GM21786 (cell line): Measurements from ENCODE around the gene AKT2.

Experiments used
- ATAC-seq: cut with Tn5 transposase; IDR thresholded peaks from one replicate; pipeline ENCODE4 v1.9.1; 2021; ENCODE audit not compliant: unreplicated experiment

Gene AKT2

DNA sequence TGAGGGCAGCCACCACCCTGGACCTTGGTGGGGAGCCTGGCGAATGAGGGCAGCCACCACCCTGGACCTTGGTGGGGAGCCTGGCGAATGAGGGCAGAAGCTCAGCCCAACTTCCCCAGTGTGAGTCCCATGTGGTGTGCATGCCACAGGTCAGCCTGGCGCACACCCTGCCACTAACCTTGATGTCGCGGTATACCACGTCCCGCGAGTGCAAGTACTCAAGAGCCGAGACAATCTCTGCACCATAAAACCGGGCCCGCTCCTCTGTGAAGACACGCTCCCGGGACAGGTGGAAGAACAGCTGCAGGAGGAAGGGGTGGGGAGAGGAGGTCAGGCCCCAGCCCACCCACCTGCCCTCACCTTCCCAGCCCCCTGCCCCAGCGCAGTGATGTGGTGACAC is 47.4 kb downstream of the AKT2 start:
- ATAC-seq: no peak

DNA sequence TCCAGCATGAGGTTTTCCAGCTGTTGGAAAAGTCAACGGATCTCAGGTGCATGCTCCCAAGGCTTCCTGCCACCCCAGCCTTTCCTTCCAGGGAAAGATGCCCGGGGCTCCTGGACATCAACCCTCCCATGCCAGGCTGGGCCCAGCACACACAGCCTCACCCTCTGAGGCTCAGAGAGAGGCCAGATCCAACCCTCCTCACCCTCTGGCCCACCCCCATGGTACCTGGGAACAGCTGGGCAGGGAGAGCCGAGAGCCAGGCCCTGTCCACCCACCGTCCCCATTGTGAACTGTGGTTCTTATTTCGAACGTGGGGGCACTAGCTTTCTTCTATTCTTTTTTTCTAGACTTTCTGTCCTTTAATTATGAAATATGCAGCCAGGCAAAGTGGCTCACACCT is 48.8 kb downstream of the AKT2 start:
- ATAC-seq: no peak

DNA sequence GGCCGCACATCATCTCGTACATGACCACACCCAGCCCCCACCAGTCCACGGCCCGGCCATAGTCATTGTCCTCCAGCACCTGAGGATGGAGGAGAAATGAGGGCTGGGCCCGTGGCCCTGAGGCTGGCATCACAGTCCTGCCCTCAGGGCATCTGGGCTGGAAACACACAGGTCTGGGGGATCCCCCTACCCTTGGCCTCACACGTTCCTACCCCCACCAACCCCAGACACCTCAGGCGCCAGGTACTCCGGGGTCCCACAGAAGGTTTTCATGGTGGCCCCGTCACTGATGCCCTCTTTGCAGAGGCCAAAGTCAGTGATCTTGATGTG is 49.2 kb downstream of the AKT2 start:
- ATAC-seq: no peak

GRCh38 chr19:40235238-40236025 is 49.7 kb downstream of the AKT2 start:
- ATAC-seq: no peak

DNA sequence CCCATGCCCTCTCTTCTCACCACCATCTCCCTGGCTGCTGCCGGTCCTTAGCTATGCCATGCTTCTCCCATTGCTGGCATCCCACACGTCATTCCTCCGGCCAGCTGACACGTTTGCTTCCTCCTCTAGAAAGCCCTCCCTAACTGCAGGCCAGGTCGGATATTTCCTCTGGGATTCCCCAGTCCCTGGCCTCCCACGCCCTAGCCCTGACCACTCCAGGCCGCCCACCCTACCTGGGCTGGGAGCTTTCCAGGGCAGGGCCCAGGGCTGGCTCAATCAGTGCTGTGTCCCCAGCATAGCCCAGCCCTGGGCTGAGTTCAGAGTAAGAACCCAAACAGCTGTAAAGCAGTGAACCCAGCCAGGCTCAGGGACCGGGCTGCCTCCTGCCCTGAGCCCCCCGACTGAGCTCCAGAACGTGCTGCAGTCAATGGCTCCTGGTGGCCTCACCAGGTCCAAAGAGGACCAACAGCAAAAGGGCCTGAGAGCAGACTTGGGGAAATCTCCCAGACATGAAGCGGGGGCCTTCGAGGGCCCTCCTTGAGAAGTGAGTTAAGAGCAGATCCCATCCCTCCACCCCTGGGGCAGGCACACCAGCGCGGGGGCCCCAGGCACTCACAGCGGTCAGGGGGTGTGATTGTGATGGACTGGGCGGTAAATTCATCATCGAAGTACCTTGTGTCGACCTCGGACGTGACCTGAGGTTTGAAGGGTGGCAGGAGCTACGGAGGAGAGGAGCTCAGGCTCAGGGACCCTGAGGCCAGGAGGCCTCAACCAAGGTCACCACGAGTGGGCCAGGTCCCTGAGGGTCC is 50.5 kb downstream of the AKT2 start:
- no peak for ATAC-seq

DNA sequence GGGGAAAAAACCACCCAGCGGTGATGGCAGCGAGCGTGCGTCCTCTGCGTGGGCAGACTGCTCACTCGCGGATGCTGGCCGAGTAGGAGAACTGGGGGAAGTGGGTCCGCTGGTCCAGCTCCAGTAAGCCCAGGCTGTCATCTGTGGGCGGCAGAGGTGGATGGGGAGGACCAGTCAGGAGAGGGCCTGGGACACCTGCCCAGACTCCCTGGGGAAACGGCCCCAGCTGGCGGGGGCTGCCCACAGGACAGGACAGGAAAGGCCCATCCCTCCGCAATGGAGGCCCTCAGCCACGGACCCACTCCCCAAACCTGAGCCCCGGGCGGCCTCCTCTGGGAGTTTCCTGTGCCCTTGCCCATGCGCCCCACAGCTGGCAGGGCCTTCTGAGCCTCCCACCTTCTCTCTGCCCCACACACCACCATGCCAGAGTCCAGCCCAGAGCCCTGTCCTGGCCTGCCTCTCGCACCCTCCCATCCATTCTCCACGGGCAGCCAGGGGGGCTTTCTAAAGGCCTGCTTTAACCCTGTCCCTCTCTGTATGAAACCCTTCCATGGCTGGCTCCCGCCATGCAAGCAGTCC is 51.2 kb downstream of the AKT2 start:
- ATAC-seq: no peak

DNA sequence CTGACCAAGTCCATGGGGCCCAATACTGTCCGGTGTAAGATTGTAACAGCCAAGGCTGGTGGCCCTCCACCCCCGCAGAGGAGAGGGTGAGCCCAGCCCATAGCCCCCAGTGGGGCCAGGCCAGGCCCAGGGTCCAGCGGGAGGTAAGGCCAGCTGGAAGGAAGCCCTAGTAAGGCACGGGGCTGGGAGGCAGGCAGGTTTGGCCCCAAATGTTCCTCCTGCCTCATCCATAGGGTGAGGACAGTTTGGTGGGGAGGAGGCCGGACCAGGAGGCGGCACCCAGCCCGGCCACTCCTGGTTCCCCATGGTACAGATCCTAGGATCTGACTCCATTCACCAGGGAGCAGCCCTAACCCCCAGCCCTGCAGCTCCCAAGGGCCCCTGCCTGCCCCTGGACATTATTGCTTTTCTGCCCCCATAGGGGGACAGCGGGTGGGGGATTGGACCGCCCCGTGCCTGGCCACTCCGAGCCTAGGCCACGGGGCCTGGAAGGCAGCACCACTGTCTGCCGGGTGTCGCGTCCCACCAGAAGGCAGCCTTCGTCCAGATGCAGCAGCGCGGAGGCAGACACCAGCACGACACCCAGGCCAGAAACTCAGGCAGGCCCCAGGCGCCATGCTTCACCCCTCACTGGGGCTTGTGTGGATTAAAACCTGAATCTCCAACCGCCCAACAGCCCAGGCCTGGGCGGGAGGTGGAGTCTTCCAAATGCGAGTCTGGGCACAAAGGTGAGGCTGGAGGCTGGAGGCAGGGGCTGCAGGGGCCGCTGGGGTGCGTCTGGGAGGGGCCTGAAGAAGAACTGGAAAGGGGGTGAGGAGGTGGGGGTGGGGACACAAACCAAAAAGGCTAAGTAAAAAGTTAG is 52.0 kb downstream of the AKT2 start:
- no peak for ATAC-seq

DNA sequence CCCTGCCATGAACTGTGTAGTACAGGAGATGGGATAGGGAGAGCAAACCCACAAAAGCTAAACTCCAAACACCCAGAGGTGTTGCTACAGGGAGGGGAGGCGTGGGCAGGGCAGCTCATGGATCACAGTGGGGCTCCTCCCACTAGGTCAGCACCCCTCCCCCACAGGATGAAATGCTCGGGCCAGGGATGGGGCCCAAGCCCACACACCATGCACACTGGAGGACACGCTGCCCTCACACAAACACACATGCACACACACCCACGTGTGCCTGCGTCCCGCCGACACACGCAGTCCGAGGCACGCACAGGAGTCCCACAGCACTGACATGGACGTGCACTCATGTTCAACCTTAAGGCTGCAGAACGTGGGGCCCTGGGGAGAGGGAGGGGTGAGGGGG is 52.7 kb downstream of the AKT2 start:
- ATAC-seq: no peak

GRCh38 chr19:40231544-40232424 is 53.4 kb downstream of the AKT2 start:
- no peak for ATAC-seq

DNA sequence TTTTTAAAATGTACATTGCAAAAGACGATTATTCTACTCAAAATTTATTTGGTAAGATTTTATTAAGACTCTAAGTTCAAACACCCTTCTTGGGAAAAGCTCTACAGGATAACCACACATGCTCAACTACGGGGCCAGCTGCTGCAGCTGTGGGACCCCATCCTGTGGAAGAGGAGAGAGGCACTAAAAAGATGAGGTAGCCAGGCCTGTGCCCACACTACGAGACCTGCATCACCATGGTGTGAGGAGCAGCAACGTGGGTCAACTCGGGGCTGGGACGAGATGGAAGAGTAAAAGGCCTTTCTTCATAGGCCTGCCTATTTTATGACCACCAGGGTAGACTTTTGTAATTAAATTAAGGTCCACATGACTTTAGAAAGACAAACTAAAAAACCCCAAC is 54.1 kb downstream of the AKT2 start:
- ATAC-seq: no peak

DNA sequence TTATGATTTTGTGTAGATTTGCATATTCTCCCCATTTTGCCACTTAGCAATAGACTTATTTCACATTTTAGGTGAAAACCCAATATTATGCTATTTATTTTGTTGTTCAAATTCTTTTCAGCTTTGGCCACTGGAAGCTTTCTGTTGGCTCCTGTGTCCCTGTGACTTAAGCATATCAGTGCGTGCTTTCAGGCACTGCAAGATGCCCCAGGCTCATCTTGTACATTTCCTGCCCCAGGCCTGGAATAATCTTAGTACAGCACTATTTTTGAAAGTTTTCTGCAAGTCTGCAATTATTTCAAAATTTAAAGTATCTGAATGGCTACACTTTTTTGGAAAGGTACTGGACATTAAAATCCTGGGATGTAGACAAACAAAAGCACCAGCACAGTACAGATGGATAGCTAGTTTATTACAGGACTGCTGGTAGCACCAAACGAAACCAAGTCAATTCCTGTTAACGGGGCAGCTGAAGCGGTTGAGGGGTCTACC is 55.2 kb downstream of the AKT2 start:
- no peak for ATAC-seq

DNA sequence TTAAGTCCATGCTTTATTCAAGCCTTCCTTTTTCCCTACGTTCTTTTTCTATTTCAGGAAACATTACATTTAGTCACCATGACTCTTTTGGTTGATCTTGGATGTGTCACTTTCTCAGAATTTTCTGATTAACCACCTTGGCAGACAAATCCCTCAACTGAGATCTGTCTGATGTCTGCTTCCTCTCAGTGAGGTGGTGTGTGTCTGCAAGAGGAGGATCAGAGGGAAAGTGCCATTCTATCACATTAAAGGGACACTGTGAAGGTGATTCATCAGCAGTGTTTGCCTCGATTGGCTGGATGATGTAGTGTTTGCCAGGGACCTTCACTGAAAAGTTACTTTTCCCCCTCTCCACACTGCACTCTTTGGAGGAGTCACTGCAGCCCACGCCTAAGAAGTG is 55.7 kb downstream of the AKT2 start:
- no peak for ATAC-seq

DNA sequence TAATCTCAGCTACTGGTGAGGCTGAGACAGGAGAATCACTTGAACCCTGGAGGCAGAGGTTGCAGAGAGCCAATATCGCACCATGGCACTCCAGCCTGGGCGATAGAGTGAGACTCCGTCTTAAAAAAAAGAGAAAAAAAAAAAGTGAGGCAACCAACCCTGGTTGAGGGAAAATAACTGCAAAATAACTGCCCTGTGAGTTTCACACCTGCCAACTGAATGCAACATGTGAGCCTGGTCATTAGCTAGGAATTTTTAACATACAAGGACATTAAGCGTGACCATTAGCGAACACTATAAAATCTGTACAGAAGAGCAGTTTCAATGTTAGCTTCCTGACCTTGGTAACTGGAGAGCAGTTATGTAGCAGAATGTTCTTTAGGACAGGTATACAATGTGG is 56.3 kb downstream of the AKT2 start:
- no peak for ATAC-seq

- no peak for ATAC-seq
These were observed 56.8 kb downstream of the AKT2 start for GRCh38 chr19:40228346-40228745.

DNA sequence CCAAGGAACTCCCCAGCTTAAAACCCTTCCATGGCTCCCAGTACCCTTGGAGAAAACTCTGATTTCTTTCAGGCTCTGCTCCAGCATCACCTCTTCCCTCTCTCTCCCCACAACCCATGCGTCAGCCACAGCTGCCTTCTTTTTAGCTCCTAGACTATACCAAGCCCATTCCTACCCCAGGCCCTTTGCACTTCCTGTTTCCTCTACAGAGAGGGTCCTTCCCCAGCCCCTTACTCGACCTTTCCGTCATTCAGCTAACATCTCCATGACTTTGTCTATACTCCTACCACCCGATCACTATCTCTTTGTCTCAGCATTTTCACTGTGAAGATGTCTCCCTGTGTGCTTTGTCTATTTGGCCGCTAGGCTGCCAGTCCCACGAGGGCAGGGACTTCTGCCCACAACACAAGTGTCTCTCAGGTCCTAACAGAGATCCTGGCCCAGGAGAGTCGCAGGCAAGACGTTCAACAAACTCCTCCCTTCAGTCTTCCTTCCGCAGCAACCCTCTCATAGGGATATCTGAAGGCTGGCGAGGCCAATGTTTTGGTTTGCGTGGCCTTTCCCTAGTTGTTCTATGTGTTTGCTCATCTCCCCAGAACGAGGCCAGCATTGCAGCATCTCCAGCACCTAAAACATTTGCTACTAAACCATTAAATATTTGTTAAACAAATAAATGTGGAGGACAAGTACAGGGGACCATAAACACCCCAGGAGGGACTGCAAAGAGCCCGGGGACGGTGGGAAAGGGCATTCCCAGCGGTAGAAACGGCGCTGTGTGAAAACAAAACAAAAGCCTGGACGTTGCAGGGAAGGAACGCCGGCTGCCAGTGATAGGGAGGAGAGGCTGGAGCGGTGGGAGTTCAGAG is 59.5 kb downstream of the AKT2 start:
- no peak for ATAC-seq

GRCh38 chr19:40224342-40225150 is 60.6 kb downstream of the AKT2 start:
- no peak for ATAC-seq

GRCh38 chr19:40223135-40223822 is 61.9 kb downstream of the AKT2 start:
- no peak for ATAC-seq
